AG20443 (cell line): ENCODE data around the gene PRKAG1.

Experiments
- DNase-seq: peaks from one replicate; pipeline ENCODE4 v3.0.0; 2012; ENCODE audit warnings: low spot score, mixed read lengths

The PRKAG1 gene

GRCh38 chr12:48981757-48982157 is 36.8 kb downstream of the PRKAG1 start:
- DNase-seq: no peak

GRCh38 chr12:48980953-48981756 is 37.4 kb downstream of the PRKAG1 start:
- no peak for DNase-seq

- DNase-seq: no peak
Observed at GRCh38 chr12:48980389-48980952, 38.1 kb downstream of the PRKAG1 start.

GRCh38 chr12:48979602-48980388 is 38.8 kb downstream of the PRKAG1 start:
- no peak for DNase-seq

- no peak for DNase-seq
Observed at GRCh38 chr12:48978741-48979601, 39.6 kb downstream of the PRKAG1 start.

- DNase-seq: no peak
Observed at GRCh38 chr12:48978291-48978740, 40.3 kb downstream of the PRKAG1 start, which contains the start of gene WNT1. TSS of gene WNT1 (plus strand) at chr12:48978322. CDS start at chr12:48978651, 329 bp downstream.

- DNase-seq: peak; percentile 82
Observed at GRCh38 chr12:48977290-48978281, 41.0 kb downstream of the PRKAG1 start.

GRCh38 chr12:48973941-48974673 is 44.5 kb downstream of the PRKAG1 start:
- DNase-seq: no peak

- peak; percentile 76 for DNase-seq
Observed at GRCh38 chr12:48973531-48973930, 45.0 kb downstream of the PRKAG1 start.

- peak; percentile 11 for DNase-seq
Observed at GRCh38 chr12:48972952-48973483, 45.6 kb downstream of the PRKAG1 start.

- DNase-seq: peak; percentile 51
Observed at GRCh38 chr12:48972213-48972951, 46.2 kb downstream of the PRKAG1 start.

- DNase-seq: no peak
Observed at GRCh38 chr12:48970702-48971334, 47.8 kb downstream of the PRKAG1 start.

GRCh38 chr12:48969833-48970701 is 48.5 kb downstream of the PRKAG1 start:
- peak; percentile 58 for DNase-seq

- DNase-seq: peak; percentile 6
Observed at GRCh38 chr12:48969160-48969771, 49.3 kb downstream of the PRKAG1 start.

GRCh38 chr12:48968467-48968866 is 50.1 kb downstream of the PRKAG1 start:
- no peak for DNase-seq

- no peak for DNase-seq
Observed at GRCh38 chr12:48967991-48968390, 50.6 kb downstream of the PRKAG1 start.
